HUES48 (cell line): Measurements from ENCODE around the gene SCIMP.
"Not testable (repeated sequence)": the region's sequence is repeated elsewhere in the genome, so short reads cannot be mapped to it uniquely, and the experiment has no call there.

Source experiments
- H3K27ac ChIP-seq: one replicate; pipeline ENCODE4 v1.7.0; 2013; ENCODE audit warnings: low read depth, low read length, inconsistent platforms
- H3K27me3 ChIP-seq: 2 replicates; pipeline ENCODE4 v1.6.1; 2013; ENCODE audit warnings: mild to moderate bottlenecking, low read length; ENCODE audit not compliant: control insufficient read depth, insufficient read depth
- H3K36me3 ChIP-seq: 2 replicates; pipeline ENCODE4 v1.6.1; 2013; ENCODE audit warnings: low read length; ENCODE audit not compliant: control insufficient read depth, insufficient read depth
- H3K4me1 ChIP-seq: 2 replicates; pipeline ENCODE4 v1.6.1; 2013; ENCODE audit warnings: mild to moderate bottlenecking, low read length; ENCODE audit not compliant: control insufficient read depth, insufficient read depth
- H3K4me3 ChIP-seq: 2 replicates; pipeline ENCODE4 v1.5.1; 2013; ENCODE audit warnings: mild to moderate bottlenecking, low read depth, low read length
- H3K9ac ChIP-seq: 2 replicates; pipeline ENCODE4 v1.6.1; 2013; ENCODE audit warnings: mild to moderate bottlenecking, low read depth, low read length, moderate library complexity
- H3K9me3 ChIP-seq: 2 replicates; pipeline ENCODE4 v1.6.1; 2013; ENCODE audit warnings: low read length; ENCODE audit not compliant: control insufficient read depth, insufficient read depth

The SCIMP gene

GRCh38 chr17:5236938-5237540, 2.4 kb upstream of the SCIMP start:
- Histone ChIP-seq H3K9me3 (no peaks in the 10 kb centered on the region), H3K4me1 (no peaks in the 10 kb centered on the region), H3K36me3 (no peaks in the 10 kb centered on the region), H3K9ac (no peak overlapping the region), H3K27ac (no peak overlapping the region), H3K27me3 (no peaks in the 10 kb centered on the region), H3K4me3 (no peak overlapping the region)

DNA sequence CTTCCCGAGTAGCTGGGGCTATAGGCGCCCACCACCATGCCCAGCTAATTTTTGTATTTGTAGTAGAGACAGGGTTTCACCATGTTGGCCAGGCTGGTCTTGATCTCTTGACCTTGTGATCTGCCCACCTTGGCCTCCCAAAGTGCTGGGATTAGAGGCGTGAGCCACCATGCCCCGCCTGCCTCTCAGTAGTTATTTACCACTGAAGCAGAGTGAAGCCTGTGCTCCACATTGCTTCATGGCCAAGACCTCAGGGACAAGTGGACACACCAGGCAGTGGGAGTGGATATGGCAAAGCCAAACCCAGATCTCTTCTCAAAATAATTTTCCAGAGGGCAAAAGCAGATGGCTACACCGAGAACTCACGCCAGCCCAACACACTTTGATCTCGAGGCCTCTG, 1.2 kb downstream of the SCIMP start:
- not testable (repeated sequence) for H3K4me1 ChIP-seq, H3K36me3 ChIP-seq, H3K27ac ChIP-seq, H3K9ac ChIP-seq, H3K9me3 ChIP-seq, H3K27me3 ChIP-seq, H3K4me3 ChIP-seq

- Histone ChIP-seq H3K27ac (no peak overlapping the region), H3K4me1 (no peaks in the 10 kb centered on the region), H3K9ac (no peak overlapping the region), H3K9me3 (no peaks in the 10 kb centered on the region), H3K36me3 (no peaks in the 10 kb centered on the region), H3K4me3 (no peak overlapping the region), H3K27me3 (no peaks in the 10 kb centered on the region)
Measured at GRCh38 chr17:5226940-5227878, 7.5 kb downstream of the SCIMP start.

GRCh38 chr17:5225668-5226457, 8.8 kb downstream of the SCIMP start:
- Histone ChIP-seq H3K27me3 (no peaks in the 10 kb centered on the region), H3K4me1 (no peaks in the 10 kb centered on the region), H3K9me3 (no peaks in the 10 kb centered on the region), H3K36me3 (no peaks in the 10 kb centered on the region), H3K4me3 (no peak overlapping the region), H3K27ac (no peak overlapping the region), H3K9ac (no peak overlapping the region)

DNA sequence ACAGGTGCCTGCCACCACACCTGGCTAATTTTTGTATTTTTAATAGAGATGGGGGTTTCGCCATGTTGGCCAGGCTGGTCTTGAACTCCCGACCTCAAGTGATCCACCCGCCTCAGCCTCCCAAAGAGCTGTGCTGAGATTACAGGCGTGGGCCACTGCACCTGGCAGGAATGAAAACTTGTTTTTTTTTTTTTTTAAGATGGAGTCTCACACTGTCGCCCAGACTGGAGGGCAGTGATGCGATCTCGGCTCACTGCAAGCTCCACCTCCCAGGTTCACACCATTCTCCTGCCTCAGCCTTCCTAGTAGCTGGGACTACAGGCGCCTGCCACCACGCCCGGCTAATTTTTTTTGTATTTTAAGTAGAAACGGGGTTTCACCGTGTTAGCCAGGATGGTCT, 12.7 kb downstream of the SCIMP start:
- not testable (repeated sequence) for H3K4me3 ChIP-seq, H3K9ac ChIP-seq, H3K4me1 ChIP-seq, H3K36me3 ChIP-seq, H3K27me3 ChIP-seq, H3K9me3 ChIP-seq, H3K27ac ChIP-seq

GRCh38 chr17:5220074-5220473, 14.6 kb downstream of the SCIMP start:
- Histone ChIP-seq H3K4me3 (no peak overlapping the region), H3K27me3 (no peaks in the 10 kb centered on the region), H3K9me3 (no peaks in the 10 kb centered on the region), H3K4me1 (no peaks in the 10 kb centered on the region), H3K36me3 (no peaks in the 10 kb centered on the region), H3K27ac (no peak overlapping the region), H3K9ac (no peak overlapping the region)

- no peaks in the 10 kb centered on the region for H3K27me3 ChIP-seq
- no peak overlapping the region for H3K4me3 ChIP-seq
- no peaks in the 10 kb centered on the region for H3K36me3 ChIP-seq
- no peaks in the 10 kb centered on the region for H3K4me1 ChIP-seq
- no peak overlapping the region for H3K9ac ChIP-seq
- H3K9me3 ChIP-seq: no peaks in the 10 kb centered on the region
- H3K27ac ChIP-seq: no peak overlapping the region
Measured at GRCh38 chr17:5219536-5219935, 15.1 kb downstream of the SCIMP start.

DNA sequence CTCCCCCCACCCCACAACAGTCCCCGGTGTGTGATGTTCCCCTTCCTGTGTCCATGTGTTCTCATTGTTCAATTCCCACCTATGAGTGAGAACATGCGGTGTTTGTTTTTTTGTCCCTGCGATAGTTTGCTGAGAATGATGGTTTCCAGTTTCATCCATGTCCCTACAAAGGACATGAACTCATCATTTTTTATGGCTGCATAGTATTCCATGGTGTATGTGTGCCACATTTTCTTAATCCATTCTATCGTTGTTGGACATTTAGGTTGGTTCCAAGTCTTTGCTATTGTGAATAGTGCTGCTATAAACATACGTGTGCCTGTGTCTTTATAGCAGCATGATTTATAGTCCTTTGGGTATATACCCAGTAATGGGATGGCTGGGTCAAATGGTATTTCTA, 17.1 kb downstream of the SCIMP start:
- not testable (repeated sequence) for H3K4me1 ChIP-seq, H3K36me3 ChIP-seq, H3K9me3 ChIP-seq, H3K27me3 ChIP-seq, H3K27ac ChIP-seq, H3K4me3 ChIP-seq, H3K9ac ChIP-seq

DNA sequence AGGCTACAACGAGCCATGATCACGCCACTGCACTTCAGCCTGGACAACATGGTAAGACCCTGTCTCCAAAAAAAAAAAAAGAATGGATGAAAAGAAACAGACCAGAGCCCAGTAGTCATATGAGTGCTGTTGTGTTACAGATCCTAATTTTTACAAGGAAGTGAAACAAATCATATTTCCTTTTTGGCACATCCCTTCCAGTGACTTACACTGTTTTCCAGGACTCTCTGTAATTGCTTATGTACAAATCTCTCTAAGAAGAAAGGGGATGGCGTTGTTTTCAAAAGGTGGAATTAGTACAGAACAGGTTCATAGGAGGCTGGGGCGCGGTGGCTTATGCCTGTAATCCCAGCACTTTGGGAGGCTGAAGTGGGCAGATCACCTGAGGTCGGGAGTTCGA, 23.2 kb downstream of the SCIMP start:
- no peaks in the 10 kb centered on the region for H3K9me3 ChIP-seq
- no peak overlapping the region for H3K27ac ChIP-seq
- no peak overlapping the region for H3K9ac ChIP-seq

DNA sequence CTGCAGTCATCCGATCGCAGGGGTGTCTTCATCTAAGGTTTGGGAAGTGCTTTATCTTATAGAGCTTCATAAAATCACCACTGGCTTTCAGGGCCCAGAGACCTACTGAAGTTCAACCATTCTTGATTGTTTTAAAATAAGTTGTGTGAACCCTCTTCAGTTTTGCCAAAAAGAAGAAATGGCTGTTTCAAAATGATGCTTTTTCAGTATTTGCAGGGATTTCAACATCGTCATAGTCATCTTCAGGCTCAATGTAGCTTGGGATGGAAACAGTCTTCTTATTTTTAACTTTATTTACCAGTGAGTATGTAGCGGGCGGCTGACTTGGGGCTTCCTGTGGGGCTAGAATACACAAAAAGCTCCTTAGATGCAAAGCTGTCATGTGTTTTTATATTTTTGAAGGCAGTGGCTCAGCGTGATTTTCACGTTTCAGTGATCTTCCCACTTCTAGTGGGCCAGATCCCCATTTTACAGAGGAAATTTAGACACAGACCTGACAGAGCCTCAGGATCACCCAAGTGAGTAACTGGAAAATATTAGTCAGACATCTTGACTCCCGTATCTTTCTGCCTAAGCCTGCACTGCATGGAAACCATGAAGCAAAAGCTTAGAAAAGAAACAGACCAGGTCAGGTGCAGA, 23.9 kb downstream of the SCIMP start:
- H3K27ac ChIP-seq: no peak overlapping the region
- no peaks in the 10 kb centered on the region for H3K27me3 ChIP-seq
- no peak overlapping the region for H3K9ac ChIP-seq
- H3K9me3 ChIP-seq: no peaks in the 10 kb centered on the region
- no peak overlapping the region for H3K4me3 ChIP-seq
- H3K36me3 ChIP-seq: no peaks in the 10 kb centered on the region
- H3K4me1 ChIP-seq: no peaks in the 10 kb centered on the region

More for the DNA sequence above, 23.2 kb downstream of the SCIMP start:
- Histone ChIP-seq H3K36me3 (no peaks in the 10 kb centered on the region), H3K4me3 (no peak overlapping the region), H3K4me1 (no peaks in the 10 kb centered on the region), H3K27me3 (no peaks in the 10 kb centered on the region)
